HG03280 (cell line): ENCODE results near the gene HEG1.

Experiments used
- ATAC-seq: cut with Tn5 transposase; IDR thresholded peaks from one replicate; pipeline ENCODE4 v1.9.1; 2021; ENCODE audit warnings: mild to moderate bottlenecking, moderate library complexity; ENCODE audit not compliant: unreplicated experiment

HEG1 gene

GRCh38 chr3:124918524-124918923 is 137.3 kb downstream of the HEG1 start:
- no peak for ATAC-seq

GRCh38 chr3:124916837-124917409 is 138.9 kb downstream of the HEG1 start:
- no peak for ATAC-seq
